Lower leg skin (tissue), 4 donors: ENCODE data around the gene TBC1D22A. TPM values are rescaled to one million over a fixed set of nuclear protein-coding genes. Genes with fewer than 3 reads are reported as not detected.
"Not testable (repeated sequence)": the region's sequence is repeated elsewhere in the genome, so short reads cannot be mapped to it uniquely, and the experiment has no call there.

Source experiments
- DNase-seq, 2 donors: peaks; one replicate each; pipeline ENCODE4 v3.0.0-alpha.2; 2019; ENCODE audit warnings: low spot score in 2 of 2
- H3K4me3 ChIP-seq: fragments of 200-600 bp; sonication (generic); 2 replicates; pipeline ENCODE4 v1.5.1; 2017; ENCODE audit warnings: mild to moderate bottlenecking, low read depth; ENCODE audit not compliant: poor library complexity, severe bottlenecking
- CTCF ChIP-seq, 3 donors: fragments of 450-650 bp; IDR thresholded peaks; one replicate each; pipeline ENCODE4 v1.5.1; 2016; ENCODE audit warnings: antibody characterized with exemption in 3 of 3, mild to moderate bottlenecking in 3 of 3, moderate library complexity in 2 of 3
- POLR2A ChIP-seq, 2 donors: fragments of 450-650 bp; IDR thresholded peaks; one replicate each; pipeline ENCODE4 v1.6.1; 2016 to 2017; ENCODE audit warnings: antibody characterized with exemption in 2 of 2, mild to moderate bottlenecking in 1 of 2, moderate library complexity in 1 of 2
- WGBS, 2 donors: methylation state at CpG; one replicate each; pipeline ENCODE4 v1.1.5; 2018; 5-methylcytosine and 5-hydroxymethylcytosine counted together
- intact Hi-C: fragments of 100-400 bp; cut with DNase I; formaldehyde crosslinking; loops from one replicate; pipeline ENCODE4 v1.15.0; 2023; ENCODE audit warnings: low total_unique reads
- total RNA-seq, 4 donors: library from RNA; depleted of rRNA; stranded (reverse); fragments of >200 nt; gene quantifications; one replicate each; pipeline ENCODE4 v1.1.0, GENCODE V29; 2016

TBC1D22A gene
- total RNA-seq, 4 donors from 2014 or later: 21.8 to 32.3 (median 31.6) TPM

GRCh38 chr22:47047321-47048122, 285.1 kb downstream of the TBC1D22A start:
- intact Hi-C loops: no loop called here
- TF ChIP-seq CTCF (IDR thresholded peaks at IDR 0.05) (no peak), POLR2A (IDR thresholded peaks at IDR 0.05) (no peak)
- 91 to 99% methylated on average over 13 of the region's 13 CpGs for WGBS, 2 donors
- DNase-seq: peak in 1 of 2 donors; percentile 68
- H3K4me3 ChIP-seq: no peak overlapping the region

- DNase-seq: no peak
- WGBS, 2 donors: 84% methylated on average over 20 of the region's 20 CpGs
- intact Hi-C loops: no loop called here
- no peak overlapping the region for H3K4me3 ChIP-seq
- TF ChIP-seq CTCF (IDR thresholded peaks at IDR 0.05): no peak
Measured at GRCh38 chr22:47048123-47049077, 285.9 kb downstream of the TBC1D22A start.

GRCh38 chr22:47049078-47049624, 286.7 kb downstream of the TBC1D22A start:
- intact Hi-C loops: no loop called here

DNA sequence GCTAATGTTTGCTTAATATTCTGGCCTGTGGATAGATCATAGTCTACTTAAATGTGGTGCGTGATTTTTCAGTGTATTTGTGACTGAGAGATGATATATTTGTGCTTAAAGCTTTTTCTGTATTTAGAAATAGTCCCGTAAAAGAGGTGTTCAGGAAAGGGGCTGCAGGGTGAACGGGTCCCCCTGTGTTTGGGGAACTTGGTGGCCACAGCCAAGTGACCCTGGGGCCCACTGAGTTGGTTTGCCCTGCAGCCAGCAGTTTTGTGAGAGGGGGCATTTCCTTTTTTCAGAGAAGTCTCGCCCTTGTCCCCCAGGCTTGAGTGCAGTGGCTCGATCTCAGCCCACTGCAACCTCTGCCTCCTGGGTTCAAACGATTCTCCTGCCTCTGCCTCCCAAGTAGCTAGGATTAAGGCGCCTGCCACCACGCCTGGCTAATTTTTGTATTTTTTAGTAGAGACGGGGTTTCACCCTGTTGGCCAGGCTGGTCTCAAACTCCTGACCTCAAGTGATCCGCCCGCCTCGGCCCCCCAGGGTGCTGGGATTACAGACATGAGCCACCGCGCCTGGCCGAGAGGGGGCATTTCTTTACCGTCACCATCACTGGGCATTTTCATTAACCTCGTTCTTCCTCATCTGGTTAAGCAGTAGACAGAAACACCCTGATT, 287.4 kb downstream of the TBC1D22A start:
- DNase-seq, H3K4me3 ChIP-seq, intact Hi-C loops: not testable (repeated sequence)
- 95 to 96% methylated on average over 17 of the region's 17 CpGs for WGBS, 2 donors

More at GRCh38 chr22:47049078-47049624, 286.7 kb downstream of the TBC1D22A start:
- no peak for TF ChIP-seq POLR2A (IDR thresholded peaks at IDR 0.05)
- TF ChIP-seq CTCF (IDR thresholded peaks at IDR 0.05): no peak
- no peak overlapping the region for H3K4me3 ChIP-seq
- DNase-seq: no peak
- 90 to 94% methylated on average over 17 of the region's 17 CpGs for WGBS, 2 donors

DNA sequence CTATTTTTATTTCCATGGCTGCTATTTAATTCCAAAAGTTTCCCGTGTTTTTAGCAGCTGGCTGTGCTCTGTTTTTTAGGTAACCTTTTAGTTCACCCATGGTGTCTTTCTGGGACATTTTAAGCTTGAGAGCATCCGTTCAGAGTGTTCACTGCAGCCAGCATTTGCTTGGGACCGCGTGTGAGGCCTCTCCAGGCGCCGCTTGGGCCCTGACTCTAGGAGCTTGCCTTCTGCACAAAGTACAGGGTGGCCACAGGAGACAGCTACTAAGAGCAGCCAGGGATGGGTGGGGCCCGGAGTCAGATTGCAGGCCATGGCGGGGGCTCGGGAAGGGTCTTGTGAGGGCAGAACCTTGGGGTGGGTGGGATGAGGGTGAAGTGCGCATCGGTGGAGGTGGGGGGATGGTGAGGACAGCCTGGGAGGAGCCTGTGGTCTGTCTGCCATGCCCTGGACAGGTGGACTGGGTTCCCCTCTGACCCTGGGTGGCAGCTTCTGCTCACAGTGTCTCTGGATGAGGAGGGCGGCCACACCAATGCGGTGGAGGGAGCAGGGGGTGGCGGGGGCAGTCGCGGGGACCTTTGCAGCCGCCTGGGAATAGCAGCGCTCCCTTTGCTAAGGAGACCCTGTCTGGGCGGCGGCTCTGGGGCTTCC, 288.1 kb downstream of the TBC1D22A start:
- no peak for DNase-seq
- intact Hi-C loops: no loop called here
- TF ChIP-seq POLR2A (IDR thresholded peaks at IDR 0.05) (no peak), CTCF (IDR thresholded peaks at IDR 0.05) (no peak)
- no peak overlapping the region for H3K4me3 ChIP-seq
- 92% methylated on average over 20 of the region's 20 CpGs for WGBS, 2 donors
